GM10266 (cell line): ENCODE data around the gene MTX1.
"Not testable (repeated sequence)": the region's sequence is repeated elsewhere in the genome, so short reads cannot be mapped to it uniquely, and the experiment has no call there.

Source experiments
- DNase-seq: peaks from one replicate; pipeline ENCODE4 v3.0.0; 2012; ENCODE audit errors: extremely low spot score
- CTCF ChIP-seq: IDR thresholded peaks from 2 replicates; pipeline ENCODE4 v1.5.1; 2012; ENCODE audit warnings: mild to moderate bottlenecking, low read depth; ENCODE audit not compliant: control insufficient read depth, insufficient read depth; ENCODE audit errors: missing control alignments

MTX1 gene

GRCh38 chr1:155188268-155188667 is 20.2 kb upstream of the MTX1 start:
- no peak for DNase-seq
- TF ChIP-seq CTCF: no peak

- not testable (repeated sequence) for DNase-seq
These were observed 18.6 kb upstream of the MTX1 start for GRCh38 chr1:155189926-155190325.

GRCh38 chr1:155191904-155192303 is 16.6 kb upstream of the MTX1 start:
- no peak for TF ChIP-seq CTCF
- no peak for DNase-seq

- no peak for TF ChIP-seq CTCF
- DNase-seq: no peak
These were observed 15.9 kb upstream of the MTX1 start for GRCh38 chr1:155192346-155193274.

GRCh38 chr1:155193275-155193990 is 15.1 kb upstream of the MTX1 start:
- peak; percentile 96 for TF ChIP-seq CTCF
- DNase-seq: peak; percentile 91

- not testable (repeated sequence) for DNase-seq
These were observed 14.6 kb upstream of the MTX1 start for GRCh38 chr1:155193991-155194240.

- no peak for TF ChIP-seq CTCF
- no peak for DNase-seq
These were observed 13.0 kb upstream of the MTX1 start for GRCh38 chr1:155195201-155196102.
